HTR-8/SVneo (cell line): ENCODE data around the gene TRAF3IP1.
"Not testable (repeated sequence)": the region's sequence is repeated elsewhere in the genome, so short reads cannot be mapped to it uniquely, and the experiment has no call there.

Source experiments
- DNase-seq: peaks from one replicate; pipeline ENCODE4 v3.0.0; 2011; ENCODE audit warnings: low spot score, mixed read lengths; ENCODE audit not compliant: insufficient read length
- FAIRE-seq: peaks from 2 replicates; lab custom pipeline; 2011; peaks lifted over from hg19 to GRCh38; lab: Jason Lieb, UNC

TRAF3IP1 gene

DNA sequence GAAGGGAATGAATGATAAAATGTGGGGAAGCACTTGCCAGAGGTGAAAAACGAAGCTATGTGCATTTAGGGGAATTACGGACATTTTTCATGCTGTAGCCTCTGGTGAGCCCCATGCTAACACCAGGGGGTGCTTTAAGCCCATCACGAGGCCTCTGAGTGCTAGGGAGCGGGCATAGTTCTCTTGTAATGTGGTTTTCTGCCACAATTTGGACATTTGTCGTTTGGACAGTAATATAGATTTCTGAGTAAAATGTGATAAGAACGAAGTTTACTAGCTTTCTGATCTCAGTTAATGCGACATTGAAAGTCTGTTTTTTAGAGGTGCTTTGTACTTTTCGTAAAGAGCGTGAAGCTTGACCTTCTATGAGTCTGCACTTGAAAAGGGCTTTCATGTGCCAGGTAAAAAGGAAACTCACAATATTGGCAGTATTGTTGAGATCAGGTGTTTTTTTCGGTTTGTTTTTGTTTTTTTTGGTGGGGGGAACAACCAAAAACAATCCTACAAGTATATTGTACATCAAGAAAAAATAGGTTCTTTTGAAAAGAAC is 50.6 kb downstream of the TRAF3IP1 start:
- DNase-seq (peak; percentile 74), FAIRE-seq (no peak)

- FAIRE-seq, DNase-seq: not testable (repeated sequence)
These were observed 52.0 kb downstream of the TRAF3IP1 start for GRCh38 chr2:238372277-238372676.

DNA sequence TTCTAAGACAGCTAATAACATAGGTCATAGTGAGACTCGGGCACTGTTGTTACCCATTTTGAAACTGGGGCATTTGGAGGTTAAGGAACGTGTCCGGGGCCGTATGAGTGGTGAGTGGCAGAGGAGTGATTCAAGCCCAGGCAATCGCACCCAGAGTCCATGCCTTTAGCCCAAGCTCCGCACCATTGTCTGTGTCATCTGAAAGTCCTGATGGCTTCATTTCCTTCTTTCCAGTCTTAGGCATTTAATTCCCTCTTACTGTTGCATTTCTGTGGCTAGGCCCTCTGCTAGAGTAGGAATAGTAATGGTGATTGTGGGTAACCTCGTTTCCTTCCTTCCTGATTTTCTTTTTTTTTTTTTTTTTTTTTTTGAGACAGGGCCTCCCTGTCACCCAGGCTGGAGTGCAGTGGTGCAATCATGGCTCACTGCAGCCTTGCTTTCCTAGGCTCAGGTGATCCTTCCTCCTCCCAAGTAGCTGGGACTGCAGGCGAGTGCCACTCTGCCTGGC is 56.6 kb downstream of the TRAF3IP1 start:
- no peak for FAIRE-seq
- no peak for DNase-seq

DNA sequence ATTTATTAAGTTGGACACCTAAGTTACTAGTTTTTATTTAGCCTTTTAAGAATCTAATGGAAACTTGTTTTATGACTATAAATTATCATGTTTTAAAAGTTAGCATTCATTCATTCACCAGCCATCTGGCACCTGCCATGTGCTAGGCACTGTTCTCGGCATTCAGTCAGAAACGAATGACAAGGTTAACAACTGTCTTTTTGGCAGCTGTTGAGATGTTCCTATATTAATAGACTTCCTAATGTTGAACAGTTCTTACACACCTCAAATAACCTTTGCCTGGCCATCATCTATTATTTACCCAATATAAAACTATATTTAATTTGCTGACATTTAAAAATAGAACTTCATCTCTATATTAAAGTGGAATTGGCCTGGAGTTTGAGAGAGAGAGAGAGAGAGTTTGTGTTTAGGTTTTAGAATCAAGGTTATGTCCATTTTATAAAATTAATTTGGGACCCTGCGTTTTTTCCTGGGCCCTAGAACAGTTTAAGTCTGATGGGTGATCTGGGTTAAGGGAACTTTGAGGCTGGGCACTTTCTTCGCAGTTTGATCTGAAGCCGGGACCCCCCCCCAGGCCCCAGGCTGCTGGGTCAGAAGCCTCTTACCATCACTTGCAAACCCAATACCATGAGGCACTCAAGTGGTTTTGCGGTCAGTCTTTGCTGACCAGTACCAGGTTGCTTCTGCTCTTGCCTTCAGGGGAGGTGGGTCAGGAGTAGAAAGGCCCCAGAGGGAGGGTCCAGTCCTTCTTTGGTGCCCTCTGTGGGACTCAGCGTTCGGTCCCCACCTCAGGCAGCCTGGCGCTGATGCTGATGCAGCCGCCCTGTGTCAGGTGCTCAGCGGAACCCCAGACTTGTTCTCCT is 58.1 kb downstream of the TRAF3IP1 start:
- no peak for DNase-seq
- FAIRE-seq = no peak

GRCh38 chr2:238379096-238379810 is 58.9 kb downstream of the TRAF3IP1 start:
- FAIRE-seq = no peak

GRCh38 chr2:238380336-238380735 is 60.0 kb downstream of the TRAF3IP1 start:
- FAIRE-seq (no peak), DNase-seq (no peak)

More at GRCh38 chr2:238379096-238379810, 58.9 kb downstream of the TRAF3IP1 start:
- DNase-seq = peak; percentile 40

DNA sequence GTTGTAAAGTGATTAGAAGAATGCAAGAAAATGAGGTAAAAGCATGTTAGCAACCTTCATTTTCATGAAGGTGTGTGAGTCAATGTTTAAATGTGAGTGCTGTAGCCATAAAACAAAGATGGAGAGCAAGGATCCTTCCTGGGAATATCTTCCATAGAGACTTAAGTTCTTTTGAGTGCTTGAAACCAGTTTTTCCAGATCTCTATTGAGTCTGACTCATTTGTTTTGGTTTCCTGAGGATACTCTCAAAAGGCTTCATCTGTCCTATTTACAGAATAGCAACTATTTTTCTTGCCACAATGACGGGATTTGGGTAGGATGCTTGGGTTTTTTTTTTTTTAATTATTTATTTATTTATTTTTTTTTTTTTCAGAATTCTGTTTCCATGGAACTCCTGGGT is 60.5 kb downstream of the TRAF3IP1 start:
- DNase-seq (no peak), FAIRE-seq (no peak)

- DNase-seq (no peak), FAIRE-seq (no peak)
These were observed 61.2 kb downstream of the TRAF3IP1 start for GRCh38 chr2:238381341-238382115.

- FAIRE-seq = no peak
- no peak for DNase-seq
These were observed 62.1 kb downstream of the TRAF3IP1 start for GRCh38 chr2:238382381-238382781.

GRCh38 chr2:238383135-238383534 is 62.8 kb downstream of the TRAF3IP1 start:
- FAIRE-seq (no peak), DNase-seq (no peak)

- FAIRE-seq (no peak), DNase-seq (no peak)
These were observed 63.5 kb downstream of the TRAF3IP1 start for GRCh38 chr2:238383743-238384380.

GRCh38 chr2:238387332-238387731 is 67.0 kb downstream of the TRAF3IP1 start:
- DNase-seq (no peak), FAIRE-seq (no peak)

- DNase-seq (no peak), FAIRE-seq (no peak)
These were observed 68.5 kb downstream of the TRAF3IP1 start for GRCh38 chr2:238388794-238389193.

GRCh38 chr2:238389988-238390589 is 69.8 kb downstream of the TRAF3IP1 start:
- FAIRE-seq (no peak), DNase-seq (peak; percentile 60)

DNA sequence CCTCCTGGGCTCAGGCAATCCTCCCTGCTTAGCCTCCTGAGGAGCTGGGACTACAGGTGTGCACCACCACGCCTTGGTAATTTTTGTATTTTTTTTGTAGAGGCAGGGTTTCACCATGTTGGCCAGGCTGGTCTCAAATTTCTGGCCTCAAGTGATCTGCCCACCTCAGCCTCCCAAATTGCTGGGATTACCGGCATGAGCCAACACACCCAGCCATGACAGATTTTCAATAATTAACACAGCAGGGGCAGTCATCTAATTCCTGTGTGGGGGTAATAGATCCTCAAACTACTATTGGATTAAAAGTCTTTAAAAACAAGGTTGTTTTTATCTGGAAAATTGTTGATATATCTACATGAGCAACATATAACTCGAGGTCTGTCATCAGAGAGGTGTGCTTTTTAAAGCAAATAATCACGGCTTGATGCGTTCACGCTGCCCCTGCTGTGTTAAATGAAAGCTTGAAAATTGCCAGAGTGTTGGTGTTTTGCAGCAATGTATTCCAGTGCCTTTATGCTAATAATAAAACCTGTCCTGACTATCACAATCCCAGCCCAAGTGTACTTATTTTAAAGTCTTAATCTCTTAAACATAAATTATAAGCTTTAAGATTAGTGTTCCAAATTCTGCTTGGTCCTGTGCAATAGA is 70.8 kb downstream of the TRAF3IP1 start:
- FAIRE-seq (no peak), DNase-seq (no peak)

GRCh38 chr2:238396663-238397062 is 76.3 kb downstream of the TRAF3IP1 start:
- DNase-seq (no peak), FAIRE-seq (no peak)

- no peak for FAIRE-seq
These were observed 77.0 kb downstream of the TRAF3IP1 start for GRCh38 chr2:238397356-238397755.

GRCh38 chr2:238398577-238398976 is 78.3 kb downstream of the TRAF3IP1 start:
- DNase-seq (no peak), FAIRE-seq (no peak)

More at GRCh38 chr2:238397356-238397755, 77.0 kb downstream of the TRAF3IP1 start:
- DNase-seq = no peak

GRCh38 chr2:238399094-238399493 is 78.8 kb downstream of the TRAF3IP1 start:
- FAIRE-seq (no peak), DNase-seq (no peak)
